HUDEP-2 (cell line): ENCODE measurements around the gene ARHGAP28.

Experiments used
- DNase-seq, 76 experiments: peaks; one replicate each; lab custom pipeline; 2025; ENCODE audit not compliant: unreplicated experiment in 76 of 76; lab: John Stamatoyannopoulos, UW

The ARHGAP28 gene

DNA sequence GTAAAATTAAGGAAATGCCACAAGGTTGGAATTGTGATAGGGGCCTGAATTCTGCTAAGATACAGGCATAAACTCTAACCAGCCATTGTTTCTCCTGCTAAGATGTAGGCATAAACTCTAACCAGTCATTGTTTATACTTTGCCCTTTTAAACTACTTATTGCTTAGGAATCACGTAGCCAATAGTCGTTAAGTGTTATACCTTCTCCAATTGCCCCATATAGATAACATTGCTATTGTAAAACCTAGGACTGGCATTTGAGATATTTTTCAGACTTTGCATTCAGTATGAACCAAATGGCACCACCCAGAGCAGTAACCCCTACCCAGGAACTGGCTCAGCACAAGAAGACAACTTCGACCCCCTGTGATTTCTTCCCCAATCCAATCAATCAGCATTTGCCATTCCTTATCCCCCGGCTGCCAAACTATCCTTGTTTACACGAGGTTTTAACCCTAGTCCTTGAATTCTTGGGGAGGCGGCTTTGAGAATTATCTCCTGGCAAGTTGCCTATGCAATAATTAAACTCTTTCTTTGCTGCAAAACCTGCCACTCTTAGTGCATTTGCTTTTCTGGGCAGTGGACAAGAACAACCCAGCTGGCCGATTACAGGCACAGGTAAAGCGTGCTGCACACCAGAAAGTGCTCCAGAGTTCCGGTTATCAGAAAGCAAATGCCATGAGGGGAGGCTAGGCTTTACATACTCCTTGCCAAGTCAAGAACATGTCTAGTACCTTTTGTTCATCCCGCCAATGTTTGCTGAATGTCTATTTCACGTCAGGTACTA lies 220.5 kb downstream of the ARHGAP28 start:
- DNase-seq: no peak

DNA sequence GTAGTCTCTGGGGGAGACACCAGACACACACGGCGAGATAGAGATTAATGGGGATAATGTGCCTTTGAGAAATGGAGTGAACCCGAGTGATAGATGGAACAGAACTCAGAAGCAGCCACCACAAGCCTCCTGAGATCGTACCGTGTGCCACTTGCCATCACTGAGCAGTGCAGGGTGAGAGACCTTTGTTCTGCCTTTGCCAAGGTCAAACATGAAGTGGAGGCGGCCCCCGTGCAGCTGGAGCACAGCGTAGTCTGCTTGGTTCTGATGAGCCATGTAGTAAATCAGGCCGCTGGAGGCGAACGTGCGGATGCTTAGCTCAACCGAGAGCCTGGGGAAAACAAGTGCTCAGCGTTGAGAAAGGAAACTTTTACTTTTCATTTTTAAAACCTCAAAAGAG lies 221.1 kb downstream of the ARHGAP28 start:
- DNase-seq: no peak

- DNase-seq: no peak
These were observed 222.0 kb downstream of the ARHGAP28 start for GRCh38 chr18:6951336-6952090.

DNA sequence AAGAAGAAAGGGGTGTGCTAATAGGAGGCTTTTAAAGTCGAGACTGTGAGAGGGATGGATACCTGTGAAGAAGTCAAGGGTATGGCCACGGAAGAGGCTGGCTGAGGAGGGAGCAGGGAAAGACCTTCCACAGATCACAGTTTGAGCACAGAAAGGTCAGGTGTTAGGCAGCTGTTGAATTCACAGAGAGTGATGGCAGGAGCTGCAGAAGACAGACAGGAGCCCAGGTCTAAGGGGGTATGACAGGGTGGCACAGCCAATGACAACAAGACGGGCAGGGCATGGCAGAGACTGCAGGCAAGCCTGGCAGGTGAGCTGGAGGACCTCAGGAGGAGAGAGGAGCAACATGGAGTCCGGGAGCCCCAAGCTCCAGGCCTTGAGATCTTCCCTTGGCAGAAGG lies 225.0 kb downstream of the ARHGAP28 start:
- DNase-seq: no peak

- DNase-seq: no peak
These were observed 225.8 kb downstream of the ARHGAP28 start for GRCh38 chr18:6955304-6955703.

DNA sequence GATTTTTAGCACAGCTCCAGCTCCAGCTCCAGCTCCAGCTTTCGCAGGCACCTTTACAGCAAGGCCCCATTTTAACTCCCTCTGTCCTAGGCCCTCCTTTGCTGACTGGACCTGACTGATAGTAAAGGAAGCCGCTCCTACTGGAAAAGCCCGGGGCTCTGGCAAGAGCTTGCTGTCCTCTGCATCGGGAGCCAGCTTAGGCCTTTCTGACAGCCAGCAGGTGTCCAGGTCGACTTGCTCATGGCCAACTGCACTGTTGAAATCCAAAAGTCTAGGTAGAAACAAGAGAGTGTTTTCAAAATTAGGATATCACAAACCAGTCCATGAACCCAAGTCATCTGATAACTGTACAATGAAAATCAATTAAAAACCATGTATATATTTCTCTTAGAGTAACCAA lies 227.0 kb downstream of the ARHGAP28 start:
- DNase-seq: no peak

DNA sequence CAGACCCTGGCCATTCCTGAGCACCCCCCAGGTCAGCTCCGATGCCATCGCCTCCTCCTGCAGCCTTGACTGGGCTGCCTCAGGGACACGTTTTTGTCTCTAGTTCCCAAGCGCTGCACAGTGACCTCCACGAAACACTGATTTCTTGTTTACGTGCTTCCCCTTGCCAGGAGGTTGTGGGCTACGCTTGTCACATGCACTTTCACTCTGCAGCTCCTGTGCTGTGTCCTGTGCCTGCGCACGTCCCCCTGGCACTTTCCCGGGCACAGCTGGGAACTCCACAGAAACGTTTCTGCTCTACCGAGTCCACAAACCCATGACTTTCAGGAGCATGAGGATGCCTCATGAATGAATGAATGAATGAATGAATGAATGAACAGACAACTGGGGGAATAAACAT lies 227.5 kb downstream of the ARHGAP28 start:
- no peak for DNase-seq

GRCh38 chr18:6959110-6959509 lies 229.6 kb downstream of the ARHGAP28 start:
- DNase-seq: no peak

DNA sequence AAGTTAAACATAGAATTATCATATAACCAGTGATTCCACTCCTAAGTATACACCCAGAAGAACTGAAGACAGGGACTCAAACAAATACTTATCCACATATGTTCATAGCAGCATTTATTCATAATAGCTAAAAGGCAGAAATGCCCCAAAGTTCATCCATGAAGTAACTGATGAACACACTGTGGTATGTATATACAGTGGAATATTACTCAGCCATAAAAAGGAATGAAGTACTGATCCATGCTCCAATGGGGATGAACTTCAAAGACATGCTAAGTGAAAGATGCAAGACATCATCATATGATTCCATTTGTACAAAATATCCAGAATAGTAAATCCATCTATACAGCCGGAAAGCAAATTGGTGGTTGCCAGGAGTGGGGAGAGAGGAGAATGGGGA lies 230.6 kb downstream of the ARHGAP28 start:
- no peak for DNase-seq

DNA sequence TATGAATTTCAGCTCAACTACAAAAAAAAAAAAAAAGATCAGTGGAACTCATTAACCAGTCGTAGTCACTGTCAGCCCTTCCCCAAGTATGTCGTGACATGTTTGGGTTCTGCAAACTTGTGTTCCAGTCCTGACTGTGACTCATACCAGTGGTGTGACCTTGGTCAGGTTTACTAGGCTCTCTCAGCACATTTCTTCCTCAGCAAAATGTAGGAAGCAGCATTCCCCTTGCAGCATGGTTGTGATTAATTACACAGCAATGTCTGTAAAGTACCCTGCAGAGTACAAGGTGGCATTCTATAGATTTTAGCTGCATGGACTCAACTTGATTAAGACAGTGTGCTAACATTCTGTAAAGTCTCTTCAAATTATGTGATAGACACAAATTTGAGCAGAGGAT lies 231.1 kb downstream of the ARHGAP28 start:
- DNase-seq: no peak

DNA sequence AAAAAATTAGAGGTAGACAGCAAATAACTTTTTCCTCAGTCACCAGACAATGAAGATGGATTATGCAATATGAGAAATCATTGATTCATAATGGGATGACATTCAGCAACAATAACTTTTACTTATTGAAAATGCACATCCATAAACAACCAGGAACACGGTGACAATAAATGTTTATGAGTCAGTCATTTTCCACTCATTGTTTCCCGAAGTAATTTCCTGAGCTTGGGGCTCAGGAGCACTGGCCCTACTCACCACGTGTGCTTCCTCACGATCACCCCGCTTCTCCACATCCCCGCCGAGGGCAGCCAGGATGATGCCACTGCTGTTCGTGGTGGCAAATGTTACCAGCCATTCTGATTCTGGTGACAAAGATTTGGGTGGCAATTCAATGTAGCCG lies 231.8 kb downstream of the ARHGAP28 start:
- no peak for DNase-seq

GRCh38 chr18:6962571-6963451 lies 233.3 kb downstream of the ARHGAP28 start:
- DNase-seq: no peak

DNA sequence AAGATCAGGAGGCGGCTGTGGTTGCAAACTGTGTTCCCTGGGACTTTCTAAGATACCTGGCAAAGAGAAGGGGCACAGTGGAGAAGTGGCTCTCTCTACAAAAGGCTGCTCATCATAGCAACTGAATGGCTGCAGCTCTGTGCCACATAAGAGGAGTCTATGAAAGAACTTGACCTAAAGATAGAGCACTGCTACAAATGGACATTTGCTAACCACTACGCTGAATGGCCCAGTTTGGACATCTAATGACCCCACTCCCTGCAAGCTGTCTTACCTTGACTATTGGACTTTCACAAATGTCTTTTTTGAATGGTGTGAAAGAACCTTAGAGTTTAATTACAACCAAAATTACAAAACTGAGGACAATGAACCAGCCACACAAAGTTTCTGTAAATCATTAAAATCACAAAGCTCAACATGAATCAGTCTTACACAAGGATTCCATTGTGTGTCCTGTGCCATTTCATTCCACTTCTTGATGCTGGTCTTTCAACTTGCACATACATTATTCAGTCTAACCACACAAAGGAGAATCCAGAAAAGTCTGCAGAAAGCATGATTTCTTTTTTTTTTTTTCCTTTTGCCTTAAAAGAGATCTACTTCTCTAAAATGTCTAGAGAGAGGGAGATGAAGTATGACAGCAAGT lies 234.1 kb downstream of the ARHGAP28 start:
- DNase-seq: no peak
